Panc1 (cell line): Measurements from ENCODE around the gene CHKB.

Experiments
- CTCF ChIP-seq: fragments of 450-650 bp; IDR thresholded peaks from 2 replicates; pipeline ENCODE4 v1.5.1; 2017; ENCODE audit warnings: mild to moderate bottlenecking
- POLR2AphosphoS5 ChIP-seq: IDR thresholded peaks from 2 replicates; pipeline ENCODE4 v1.6.1; 2012; ENCODE audit warnings: mild to moderate bottlenecking, low read depth, low read length, moderate library complexity
- REST ChIP-seq, 2 experiments: IDR thresholded peaks; 2 replicates each; pipeline ENCODE4 v1.6.1; 2011 to 2012; ENCODE audit warnings: low read depth in 2 of 2, control low read depth in 1 of 2, low read length in 1 of 2, mild to moderate bottlenecking in 1 of 2, moderate library complexity in 1 of 2; ENCODE audit not compliant: insufficient read depth in 1 of 2
- SIN3A ChIP-seq: IDR thresholded peaks from 2 replicates; pipeline ENCODE4 v1.6.1; 2012; ENCODE audit warnings: low read depth, mild to moderate bottlenecking, low read length, moderate library complexity, borderline replicate concordance; ENCODE audit not compliant: insufficient read depth
- TCF7L2 ChIP-seq: IDR thresholded peaks from 2 replicates; pipeline ENCODE4 v1.6.1; 2011; ENCODE audit warnings: mild to moderate bottlenecking, low read depth, low read length, inconsistent platforms

DNA sequence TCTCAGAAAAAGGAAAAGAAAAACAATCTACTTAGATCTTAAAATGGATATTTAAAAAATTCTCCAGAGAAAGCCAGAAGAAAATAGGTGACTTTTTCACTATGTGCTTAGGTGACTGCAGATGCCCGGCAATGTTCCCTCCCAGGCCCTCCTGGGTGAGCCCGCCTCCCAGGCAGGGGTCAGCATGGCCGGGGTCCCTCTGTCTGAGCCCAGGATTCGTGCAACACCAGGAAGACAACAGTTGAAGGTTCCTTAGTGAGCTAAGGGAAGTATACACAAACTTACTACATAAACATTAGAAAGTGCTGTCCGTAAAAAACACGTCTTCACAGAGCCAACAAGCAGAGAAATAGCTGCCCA lies 29.5 kb upstream of the CHKB start:
- TF ChIP-seq CTCF, result no peak
- TF ChIP-seq SIN3A, result no peak
- TF ChIP-seq TCF7L2, result no peak
- TF ChIP-seq REST (IDR thresholded peaks at IDR 0.05; ENCODE audit: insufficient read depth in 1 of 2, low read depth in 2 of 2, low read length in 1 of 2), result no peak
- no peak for TF ChIP-seq POLR2AphosphoS5
